CD4-positive, alpha-beta memory T cell (primary cell): ENCODE measurements around the gene VASH1. TPM values are rescaled to one million over a fixed set of nuclear protein-coding genes. Genes with fewer than 3 reads are reported as not detected.
A peak's percentile ranks its signal among the peaks of the same experiment; 100 is the strongest.

Experiments
- CTCF ChIA-PET: fragments of 350-600 bp; sonication (Branson Sonifier 250); formaldehyde crosslinking; loops from one replicate; lab custom pipeline; 2021; ENCODE audit warnings: inconsistent platforms; ENCODE audit not compliant: partially characterized antibody; lab: Charles Lee
- POLR2A ChIA-PET: fragments of 350-600 bp; sonication (Branson Sonifier 250); formaldehyde crosslinking; loops from one replicate; lab custom pipeline; 2021; ENCODE audit not compliant: partially characterized antibody; lab: Charles Lee
- DNase-seq, 5 donors: peaks; one replicate each; pipeline versions ENCODE4 v3.0.0 to v3.0.0-alpha.2; 2020 to 2022; ENCODE audit warnings: mixed read lengths in 1 of 5
- H3K27ac ChIP-seq: one replicate; pipeline ENCODE4 v1.7.0; 2013; ENCODE audit warnings: low read depth, low read length
- H3K27me3 ChIP-seq: 2 replicates; pipeline ENCODE4 v1.7.0; 2013; ENCODE audit warnings: mild to moderate bottlenecking, low read length, moderate library complexity; ENCODE audit not compliant: insufficient read depth
- H3K36me3 ChIP-seq: 2 replicates; pipeline ENCODE4 v1.7.0; 2013; ENCODE audit warnings: mild to moderate bottlenecking, low read length, moderate library complexity; ENCODE audit not compliant: insufficient read depth
- H3K4me1 ChIP-seq: 2 replicates; pipeline ENCODE4 v1.7.0; 2013; ENCODE audit warnings: mild to moderate bottlenecking, low read length, moderate library complexity; ENCODE audit not compliant: insufficient read depth
- H3K4me3 ChIP-seq, 2 donors: one replicate each; pipeline ENCODE4 v1.7.0; 2013; ENCODE audit warnings: low read length in 2 of 2, mild to moderate bottlenecking in 1 of 2
- H3K9me3 ChIP-seq, 2 donors: one replicate each; pipeline ENCODE4 v1.7.0; 2013; ENCODE audit warnings: low read length in 2 of 2, control low read depth in 1 of 2; ENCODE audit not compliant: control insufficient read depth in 1 of 2
- H3K27ac Mint-ChIP-seq, 7 donors: one replicate each; pipeline ENCODE4 v1.8.0; 2020 to 2021; ENCODE audit warnings: mixed read lengths in 7 of 7, mild to moderate bottlenecking in 6 of 7, inconsistent platforms in 3 of 7, moderate library complexity in 3 of 7
- H3K27me3 Mint-ChIP-seq, 2 donors: one replicate each; pipeline ENCODE4 v1.8.0; 2020 to 2021; ENCODE audit warnings: mixed read lengths in 2 of 2
- H3K36me3 Mint-ChIP-seq, 2 donors: one replicate each; pipeline ENCODE4 v1.8.0; 2020 to 2021; ENCODE audit warnings: mixed read lengths in 2 of 2, inconsistent platforms in 1 of 2, mild to moderate bottlenecking in 1 of 2
- H3K4me1 Mint-ChIP-seq, 4 donors: one replicate each; pipeline ENCODE4 v1.8.0; 2020 to 2021; ENCODE audit warnings: mixed read lengths in 4 of 4, mild to moderate bottlenecking in 1 of 4
- H3K4me3 Mint-ChIP-seq, 8 donors: one replicate each; pipeline ENCODE4 v1.8.0; 2020 to 2021; ENCODE audit warnings: mixed read lengths in 8 of 8, mild to moderate bottlenecking in 7 of 8, moderate library complexity in 6 of 8, inconsistent platforms in 3 of 8
- H3K9me3 Mint-ChIP-seq, 8 donors: one replicate each; pipeline ENCODE4 v1.8.0; 2020 to 2021; ENCODE audit warnings: mixed read lengths in 8 of 8, mild to moderate bottlenecking in 5 of 8, inconsistent platforms in 3 of 8, moderate library complexity in 1 of 8
- intact Hi-C: fragments of 100-400 bp; cut with micrococcal nuclease; formaldehyde crosslinking; loops from one replicate; pipeline ENCODE4 v1.15.1; 2023
- polyA plus RNA-seq, 2 donors: library from polyadenylated mRNA; unstranded; fragments of 300-500 nt; fragmentation: Illumina TruSeq; gene quantifications; one replicate each; pipeline ENCODE4 v1.2.3, GENCODE V29; 2021
- total RNA-seq, 2 experiments: library from RNA; stranded (reverse); gene quantifications; one replicate each; pipeline ENCODE4 v1.2.3, GENCODE V29; 2021

Gene VASH1
- total and polyA plus RNA-seq, 4 experiments from 2014 or later, result 0.59 to 12.6 (median 5.6) TPM

DNA sequence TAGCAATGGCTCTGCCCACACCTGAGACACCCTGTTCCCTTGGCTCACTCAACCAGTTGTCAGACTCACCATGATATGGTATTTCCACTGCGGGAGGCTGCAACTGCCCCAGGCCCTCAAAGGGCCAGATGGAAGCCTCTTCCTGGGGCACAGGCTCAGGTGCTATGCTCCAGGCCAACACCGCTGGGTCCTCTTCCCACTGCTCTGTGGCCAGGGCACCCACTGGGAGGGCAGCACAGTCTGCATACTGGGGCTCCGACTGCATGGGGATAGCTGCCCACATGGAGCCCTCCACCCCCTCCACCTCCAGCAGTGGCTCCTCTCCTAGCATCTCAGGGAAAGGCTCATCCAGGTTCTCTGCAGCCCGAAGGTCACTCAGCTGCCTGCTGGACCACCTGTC, 47.7 kb downstream of the VASH1 start:
- Mint-ChIP-seq H3K27me3 (peaks cover 0 to 2% of the 10 kb centered on the region in 2 donors), H3K4me3 (no peak overlapping the region), H3K9me3 (no peaks in the 10 kb centered on the region), H3K27ac (no peak overlapping the region), H3K36me3 (peaks cover 35 to 51% of the 10 kb centered on the region in 2 donors), H3K4me1 (peaks cover 21 to 37% (median 29%) of the 10 kb centered on the region in 4 donors)
- Histone ChIP-seq H3K27ac (no peak overlapping the region), H3K4me1 (peaks cover 24% of the 10 kb centered on the region), H3K27me3 (no peaks in the 10 kb centered on the region), H3K4me3 (no peak overlapping the region), H3K36me3 (peaks cover 37% of the 10 kb centered on the region), H3K9me3 (no peaks in the 10 kb centered on the region)
- ChIA-PET CTCF (interaction anchor here (6.7 kb wide), 1 partner anchor 99 kb away, joined by 74 read pairs; no protein-coding TSS in a partner anchor), POLR2A (no interaction called here)
- no peak for DNase-seq
- intact Hi-C loops, result no loop called here

DNA sequence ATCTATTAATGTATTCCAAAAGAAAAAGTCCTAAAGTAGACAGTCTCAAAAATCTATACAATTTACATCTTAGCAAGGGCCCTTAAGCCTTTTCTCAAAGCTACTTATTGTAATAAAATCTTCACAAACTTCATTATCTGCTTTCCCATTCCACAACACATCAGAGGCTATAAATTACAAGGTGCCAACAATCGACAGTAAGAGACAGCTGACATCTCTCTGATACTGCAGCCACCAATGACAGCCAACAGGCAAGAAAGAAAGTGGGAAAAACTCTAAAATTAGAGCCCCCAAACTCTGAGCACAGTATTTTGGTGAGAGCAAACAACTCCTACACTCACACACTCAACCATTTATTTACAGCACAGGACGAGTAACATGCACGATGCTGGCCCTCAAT, 49.3 kb downstream of the VASH1 start:
- peak overlapping the region; percentile 81 to 98 (median 92) for H3K4me3 Mint-ChIP-seq
- no peak for DNase-seq
- H3K27me3 Mint-ChIP-seq, result peaks cover 0 to 2% of the 10 kb centered on the region in 2 donors
- Histone ChIP-seq H3K27me3 (no peaks in the 10 kb centered on the region), H3K27ac (peak overlapping the region; percentile 0), H3K9me3 (no peaks in the 10 kb centered on the region), H3K36me3 (peaks cover 32% of the 10 kb centered on the region), H3K4me3 (no peak overlapping the region), H3K4me1 (peaks cover 24% of the 10 kb centered on the region)
- ChIA-PET POLR2A (interaction anchor here (0.8 to 2.7 kb wide), 5 partner anchors 42 to 510 kb away, joined by 3 to 13 read pairs (median 4); partner anchors contain the start of genes GSTZ1, POMT2 and VASH1), CTCF (interaction anchor here (0.6 to 6.7 kb wide), 9 partner anchors 8 to 505 kb away, joined by 3 to 74 read pairs (median 4); no protein-coding TSS in a partner anchor)
- intact Hi-C loops, result loop anchor here (2.0 to 5.0 kb wide), 3 partner anchors 26 to 658 kb away; partner anchors contain the start of genes GPATCH2L, SAMD15 and TMED8
- peaks cover 31 to 37% of the 10 kb centered on the region in 2 donors for H3K36me3 Mint-ChIP-seq
- no peaks in the 10 kb centered on the region for H3K9me3 Mint-ChIP-seq
- peak overlapping the region in 6 of 7 donors; percentile 71 to 97 (median 86) for H3K27ac Mint-ChIP-seq
- H3K4me1 Mint-ChIP-seq, result peaks cover 21 to 37% (median 29%) of the 10 kb centered on the region in 4 donors

DNA sequence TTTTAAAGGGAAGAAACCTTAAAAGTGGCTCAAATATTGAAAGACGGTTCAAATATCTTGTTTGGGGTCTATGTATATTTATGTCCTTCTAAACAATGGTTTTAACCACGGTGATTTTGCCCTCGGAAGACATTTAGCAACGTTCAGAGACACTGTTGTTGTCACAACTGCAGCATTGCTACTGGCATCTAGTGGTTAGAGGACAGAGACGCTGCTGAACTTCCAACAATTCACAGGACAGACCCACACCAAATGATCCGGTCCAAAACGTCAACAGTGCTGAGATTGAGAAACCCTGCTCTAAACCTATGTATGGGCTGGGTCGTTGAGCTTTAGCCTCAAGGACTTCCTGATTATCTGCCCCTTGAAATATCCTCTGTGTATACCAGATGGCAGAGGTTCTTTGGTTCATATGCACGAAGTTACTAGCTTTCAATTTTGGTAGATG, 49.7 kb downstream of the VASH1 start:
- Histone ChIP-seq H3K36me3 (peaks cover 28% of the 10 kb centered on the region), H3K27ac (peak overlapping the region; percentile 0), H3K4me1 (peaks cover 24% of the 10 kb centered on the region), H3K9me3 (no peaks in the 10 kb centered on the region), H3K27me3 (no peaks in the 10 kb centered on the region), H3K4me3 (peak overlapping the region in 1 of 2 donors; percentile 17)
- POLR2A ChIA-PET, result interaction anchor here (0.8 to 2.7 kb wide), 5 partner anchors 42 to 510 kb away, joined by 3 to 13 read pairs (median 4); partner anchors contain the start of genes GSTZ1, POMT2 and VASH1
- Mint-ChIP-seq H3K9me3 (no peaks in the 10 kb centered on the region), H3K4me3 (peak overlapping the region; percentile 81 to 98 (median 92)), H3K36me3 (peaks cover 28 to 33% of the 10 kb centered on the region in 2 donors), H3K27ac (peak overlapping the region; percentile 71 to 97 (median 89)), H3K27me3 (peaks cover 0 to 2% of the 10 kb centered on the region in 2 donors), H3K4me1 (peaks cover 21 to 37% (median 29%) of the 10 kb centered on the region in 4 donors)
- DNase-seq, result peak in 4 of 5 donors; percentile 16 to 38 (median 29)
- CTCF ChIA-PET, result interaction anchor here (0.7 to 6.7 kb wide), 11 partner anchors 8 to 505 kb away, joined by 3 to 74 read pairs (median 4); no protein-coding TSS in a partner anchor
- intact Hi-C loops, result loop anchor here (1.0 to 5.0 kb wide), 4 partner anchors 26 to 659 kb away; partner anchors contain the start of genes GPATCH2L, SAMD15 and TMED8

DNA sequence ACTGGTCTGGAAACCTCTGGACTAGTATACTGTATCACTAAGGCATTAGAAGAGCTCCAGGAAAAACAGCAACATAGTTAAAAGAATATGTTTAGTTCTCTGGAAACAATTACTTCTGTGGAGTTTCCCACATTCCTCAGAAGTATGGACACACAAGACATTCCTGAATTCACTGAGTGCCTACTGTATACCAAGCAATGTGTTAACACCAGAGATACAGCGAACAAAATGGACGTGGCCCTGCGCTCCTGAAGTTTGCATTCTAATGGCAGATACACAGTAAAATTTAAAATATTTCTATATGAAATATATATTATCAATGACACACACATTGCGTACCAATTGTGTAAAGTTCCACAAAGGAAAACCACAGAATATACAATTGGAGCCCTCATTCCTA, 50.3 kb downstream of the VASH1 start:
- peak overlapping the region; percentile 89 to 98 (median 95) for H3K27ac Mint-ChIP-seq
- H3K36me3 Mint-ChIP-seq, result peaks cover 24 to 27% of the 10 kb centered on the region in 2 donors
- peak overlapping the region; percentile 17 to 43 for H3K4me3 ChIP-seq
- no peaks in the 10 kb centered on the region for H3K27me3 ChIP-seq
- CTCF ChIA-PET, result interaction anchor here (0.9 to 6.7 kb wide), 10 partner anchors 10 to 504 kb away, joined by 3 to 74 read pairs (median 4); no protein-coding TSS in a partner anchor
- POLR2A ChIA-PET, result interaction anchor here (0.6 to 2.7 kb wide), 14 partner anchors 9 to 509 kb away, joined by 3 to 14 read pairs (median 6); partner anchors contain the start of genes GSTZ1, POMT2 and VASH1
- DNase-seq, result no peak
- H3K27me3 Mint-ChIP-seq, result peaks cover 0 to 2% of the 10 kb centered on the region in 2 donors
- peaks cover 24% of the 10 kb centered on the region for H3K4me1 ChIP-seq
- H3K9me3 ChIP-seq, result no peaks in the 10 kb centered on the region
- intact Hi-C loops, result loop anchor here (1.0 to 5.0 kb wide), 4 partner anchors 27 to 659 kb away; partner anchors contain the start of genes GPATCH2L, SAMD15 and TMED8
- H3K9me3 Mint-ChIP-seq, result no peaks in the 10 kb centered on the region
- peak overlapping the region; percentile 86 to 98 (median 94) for H3K4me3 Mint-ChIP-seq
- H3K4me1 Mint-ChIP-seq, result peaks cover 21 to 37% (median 29%) of the 10 kb centered on the region in 4 donors
- peaks cover 22% of the 10 kb centered on the region for H3K36me3 ChIP-seq
- H3K27ac ChIP-seq, result peak overlapping the region; percentile 76

DNA sequence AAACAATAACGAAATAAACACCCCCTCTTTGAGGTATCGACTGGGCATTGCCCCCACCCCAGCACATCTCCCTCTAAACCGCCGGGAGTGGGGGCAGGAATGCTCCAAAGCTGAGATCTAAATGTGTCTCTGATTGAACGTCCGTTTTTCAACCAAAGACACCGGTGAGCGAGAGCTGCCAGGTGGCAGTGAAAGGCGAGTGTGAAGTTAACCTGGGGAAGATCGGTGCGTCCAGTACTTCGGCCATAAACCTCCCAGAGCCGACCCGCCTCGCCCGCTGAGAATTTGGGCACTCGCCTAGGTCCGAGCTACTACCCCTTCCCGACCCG, 50.8 kb downstream of the VASH1 start:
- Mint-ChIP-seq H3K4me3 (peak overlapping the region; percentile 86 to 98 (median 94)), H3K27ac (peak overlapping the region; percentile 89 to 98 (median 95)), H3K27me3 (peaks cover 0 to 2% of the 10 kb centered on the region in 2 donors), H3K9me3 (no peaks in the 10 kb centered on the region), H3K4me1 (peaks cover 21 to 37% (median 29%) of the 10 kb centered on the region in 4 donors), H3K36me3 (peaks cover 19 to 24% of the 10 kb centered on the region in 2 donors)
- peak overlapping the region; percentile 43 to 78 for H3K4me3 ChIP-seq
- CTCF ChIA-PET, result interaction anchor here (0.9 to 6.7 kb wide), 9 partner anchors 10 to 504 kb away, joined by 3 to 74 read pairs (median 4); no protein-coding TSS in a partner anchor
- peak in 3 of 5 donors; percentile 12 to 27 (median 14) for DNase-seq
- intact Hi-C loops, result loop anchor here (1.0 to 5.0 kb wide), 7 partner anchors 51 to 660 kb away; partner anchors contain the start of genes CIPC, GPATCH2L, GSTZ1 and POMT2
- no peaks in the 10 kb centered on the region for H3K9me3 ChIP-seq
- POLR2A ChIA-PET, result interaction anchor here (0.6 to 2.7 kb wide), 18 partner anchors 10 to 830 kb away, joined by 3 to 14 read pairs (median 4); partner anchors contain the start of genes GSTZ1, POMT2, TGFB3 and VASH1
- peaks cover 17% of the 10 kb centered on the region for H3K36me3 ChIP-seq
- peaks cover 24% of the 10 kb centered on the region for H3K4me1 ChIP-seq
- H3K27ac ChIP-seq, result peak overlapping the region; percentile 76
- H3K27me3 ChIP-seq, result no peaks in the 10 kb centered on the region

DNA sequence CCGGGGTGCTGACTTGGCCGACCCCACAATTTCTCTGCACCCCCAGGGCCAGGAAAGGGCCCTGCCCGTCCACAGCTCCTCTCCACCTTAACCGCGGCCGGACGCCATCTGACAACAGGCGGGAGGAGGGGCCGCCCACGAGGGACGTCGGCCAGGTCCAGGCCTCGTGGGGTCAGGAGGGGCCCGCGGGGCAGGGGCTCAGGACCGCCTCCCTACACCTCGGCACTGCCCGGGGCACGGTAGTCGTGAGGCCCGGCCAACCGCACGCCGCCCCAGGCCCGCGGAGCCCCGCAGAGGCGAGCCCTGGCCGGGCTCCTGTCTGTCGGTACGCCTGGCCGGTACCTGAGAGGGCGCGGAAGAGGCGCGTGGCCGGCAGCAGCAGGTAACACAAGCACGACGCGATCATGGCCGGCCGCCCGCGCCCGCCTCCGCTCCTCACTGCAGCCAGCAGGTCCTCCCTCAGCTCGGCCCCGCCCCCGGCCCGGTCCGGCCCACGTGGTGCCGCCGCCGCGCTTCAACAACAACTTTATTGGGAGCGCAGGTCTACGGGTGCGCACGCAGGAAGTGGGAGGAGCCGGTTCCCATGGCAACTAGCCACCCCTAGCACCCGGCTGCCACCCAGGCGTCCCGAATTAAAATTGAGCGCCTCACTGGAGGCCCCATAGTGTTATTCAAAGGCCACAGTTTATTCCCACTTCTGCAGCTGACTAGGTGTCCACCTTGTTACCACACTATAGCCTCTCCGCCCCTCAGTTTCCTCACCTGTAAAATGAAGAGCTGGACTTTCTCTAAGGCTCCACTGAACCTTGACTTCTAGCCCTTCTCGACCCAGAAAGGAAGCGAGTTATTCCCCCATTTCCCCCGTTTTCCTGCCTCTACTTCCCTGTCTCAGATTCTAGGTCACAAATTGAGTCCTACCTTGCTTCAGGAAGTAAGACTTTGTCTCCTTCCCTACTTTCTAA, 51.4 kb downstream of the VASH1 start, which contains the start of gene ANGEL1:
TSS of gene ANGEL1 (minus strand) at position 461 of the 962 bp plus-strand sequence. CDS start at position 406, 55 bp downstream.
- H3K36me3 ChIP-seq, result peaks cover 12% of the 10 kb centered on the region
- POLR2A ChIA-PET, result interaction anchor here (0.6 to 2.7 kb wide), 19 partner anchors 14 to 830 kb away, joined by 3 to 14 read pairs (median 4); partner anchors contain the start of genes GSTZ1, POMT2, TGFB3 and VASH1
- intact Hi-C loops, result loop anchor here (1.0 to 5.0 kb wide), 7 partner anchors 52 to 660 kb away; partner anchors contain the start of genes CIPC, GPATCH2L, GSTZ1 and POMT2
- peak; percentile 94 to 97 (median 96) for DNase-seq
- H3K27ac ChIP-seq, result peak within 1 kb of the TSS; percentile 76
- peaks cover 21 to 37% (median 28%) of the 10 kb centered on the region in 4 donors for H3K4me1 Mint-ChIP-seq
- no peaks in the 10 kb centered on the region for H3K9me3 ChIP-seq
- H3K27me3 Mint-ChIP-seq, result peaks cover 0 to 2% of the 10 kb centered on the region in 2 donors
- no peaks in the 10 kb centered on the region for H3K9me3 Mint-ChIP-seq
- peaks cover 24% of the 10 kb centered on the region for H3K4me1 ChIP-seq
- H3K4me3 ChIP-seq, result peak within 1 kb of the TSS; percentile 43 to 78
- H3K4me3 Mint-ChIP-seq, result peak within 1 kb of the TSS; percentile 87 to 98 (median 94)
- CTCF ChIA-PET, result interaction anchor here (0.6 to 6.7 kb wide), 9 partner anchors 11 to 259 kb away, joined by 3 to 74 read pairs (median 3); no protein-coding TSS in a partner anchor
- H3K27ac Mint-ChIP-seq, result peak within 1 kb of the TSS; percentile 93 to 98 (median 95)
- peaks cover 13 to 18% of the 10 kb centered on the region in 2 donors for H3K36me3 Mint-ChIP-seq
- H3K27me3 ChIP-seq, result no peaks in the 10 kb centered on the region
